HepG2 (cell line): ENCODE results near the gene MAP3K2. TPM values are rescaled to one million over a fixed set of nuclear protein-coding genes. Genes with fewer than 3 reads are reported as not detected.

ENCODE experiments used
- ELF4 ChIP-seq: sonication (generic); formaldehyde crosslinking; IDR thresholded peaks from 2 replicates; pipeline ENCODE4 v1.5.0; 2020; ENCODE audit warnings: missing genetic modification reagents, mild to moderate bottlenecking, moderate library complexity, borderline replicate concordance
- FOXJ3 ChIP-seq: sonication (generic); formaldehyde crosslinking; IDR thresholded peaks from 2 replicates; pipeline ENCODE4 v1.4.0; 2020; ENCODE audit warnings: missing genetic modification reagents, mild to moderate bottlenecking, borderline replicate concordance
- FOXO4 ChIP-seq: sonication (generic); formaldehyde crosslinking; conservative IDR thresholded peaks from 2 replicates; pipeline ENCODE4 v1.8.1; 2023; ENCODE audit warnings: missing genetic modification reagents
- GATA4 ChIP-seq: sonication (generic); IDR thresholded peaks from 2 replicates; pipeline ENCODE4 v1.6.1; 2016; ENCODE audit warnings: antibody characterized with exemption, low read depth, borderline replicate concordance
- HES4 ChIP-seq: sonication (generic); formaldehyde crosslinking; IDR thresholded peaks from 2 replicates; pipeline ENCODE4 v1.9.0; 2021; ENCODE audit warnings: mild to moderate bottlenecking, missing genetic modification reagents, borderline replicate concordance
- KDM1A ChIP-seq: IDR thresholded peaks from 2 replicates; pipeline ENCODE4 v1.6.1; 2016; ENCODE audit warnings: missing compliant biosample characterization
- MIER2 ChIP-seq: IDR thresholded peaks from 2 replicates; pipeline ENCODE4 v1.6.1; 2016; ENCODE audit warnings: missing biosample characterization, missing genetic modification reagents
- MTA1 ChIP-seq: sonication (generic); formaldehyde crosslinking; IDR thresholded peaks from 2 replicates; pipeline ENCODE4 v1.4.0; 2020; ENCODE audit warnings: missing genetic modification reagents, mild to moderate bottlenecking, borderline replicate concordance
- NRL ChIP-seq: sonication (generic); formaldehyde crosslinking; IDR thresholded peaks from 2 replicates; pipeline ENCODE4 v1.5.0; 2020; ENCODE audit warnings: missing genetic modification reagents, mild to moderate bottlenecking, moderate library complexity, borderline replicate concordance
- PAX8 ChIP-seq: sonication (generic); formaldehyde crosslinking; IDR thresholded peaks from 2 replicates; pipeline ENCODE4 v1.8.0; 2022; ENCODE audit warnings: mild to moderate bottlenecking, missing genetic modification reagents, borderline replicate concordance
- SNAI1 ChIP-seq: sonication (generic); formaldehyde crosslinking; IDR thresholded peaks from 2 replicates; pipeline ENCODE4 v1.5.0; 2020; ENCODE audit warnings: mild to moderate bottlenecking, missing genetic modification reagents, borderline replicate concordance
- ZNF251 ChIP-seq: sonication (generic); formaldehyde crosslinking; IDR thresholded peaks from 2 replicates; pipeline ENCODE4 v1.9.0; 2021; ENCODE audit warnings: mild to moderate bottlenecking, missing genetic modification reagents
- ZNF329 ChIP-seq: sonication (generic); formaldehyde crosslinking; IDR thresholded peaks from 2 replicates; pipeline ENCODE4 v1.9.0; 2021; ENCODE audit warnings: low read depth, mild to moderate bottlenecking, missing genetic modification reagents
- ZNF512B ChIP-seq: sonication (generic); formaldehyde crosslinking; IDR thresholded peaks from 2 replicates; pipeline ENCODE4 v1.5.1; 2020; ENCODE audit warnings: missing genetic modification reagents, mild to moderate bottlenecking, borderline replicate concordance
- ZNF547 ChIP-seq: sonication (generic); formaldehyde crosslinking; IDR thresholded peaks from 2 replicates; pipeline ENCODE4 v1.5.1; 2020; ENCODE audit warnings: mild to moderate bottlenecking, missing genetic modification reagents
- ZNF558 ChIP-seq: sonication (generic); formaldehyde crosslinking; IDR thresholded peaks from 2 replicates; pipeline ENCODE4 v1.9.0; 2022; ENCODE audit warnings: mild to moderate bottlenecking, missing genetic modification reagents, borderline replicate concordance
- ZNF709 ChIP-seq: sonication (generic); formaldehyde crosslinking; IDR thresholded peaks from 2 replicates; pipeline ENCODE4 v1.5.0; 2020; ENCODE audit warnings: mild to moderate bottlenecking, missing genetic modification reagents
- ZNF790 ChIP-seq: sonication (generic); formaldehyde crosslinking; IDR thresholded peaks from 2 replicates; pipeline ENCODE4 v1.8.0; 2022; ENCODE audit warnings: missing genetic modification reagents, mild to moderate bottlenecking, borderline replicate concordance
- ZNF850 ChIP-seq: sonication (generic); formaldehyde crosslinking; conservative IDR thresholded peaks from 2 replicates; pipeline ENCODE4 v1.9.0; 2021; ENCODE audit warnings: mild to moderate bottlenecking, missing genetic modification reagents
- polyA plus RNA-seq, 8 experiments: library from polyadenylated mRNA; depleted of rRNA in 3 of 8; stranded (reverse) in 7 of 8; unstranded in 1 of 8; fragments of >200 nt; fragmentation: Illumina TruSeq in 4 of 8; extraction: Trizol in 4 of 8; gene quantifications; 2 replicates each; pipeline versions ENCODE4 v1.2.1 to v1.2.3, GENCODE V29; 2011 to 2016; ENCODE audit warnings: low read depth in 4 of 8, missing spikeins in 1 of 8, mixed read lengths in 1 of 8; ENCODE audit not compliant: insufficient read depth in 1 of 8
- total RNA-seq, 5 experiments: library from RNA; depleted of rRNA; stranded (reverse); fragments of >200 nt; fragmentation: Illumina TruSeq; extraction: Trizol; gene quantifications; 2 replicates each; pipeline ENCODE4 v1.2.3, GENCODE V29; 2016; ENCODE audit warnings: low read depth in 1 of 5
- TF ChIP-seq, protein P1 (sequence below): sonication (generic); formaldehyde crosslinking; IDR thresholded peaks from 2 replicates; pipeline ENCODE4 v1.5.1; 2020; ENCODE audit warnings: missing genetic modification reagents, mild to moderate bottlenecking, borderline replicate concordance

The MAP3K2 gene
- total and polyA plus RNA-seq, 2 of the 13 experiments (the other 11 are each of a cell fraction or from before 2014, with no cell fraction given) = 12.2 to 37.2 TPM

GRCh38 chr2:127408004-127408806 lies 20.4 kb upstream of the MAP3K2 start (continued):
- TF ChIP-seq ZNF512B (no peak; the same call in 1 of the 2 replicates), FOXO4 (CRISPR knock-in tag) (no peak), NRL (CRISPR knock-in tag) (peak; percentile 92), PAX8 (peak; percentile 60; the same call in 1 of the 2 replicates), ZNF547 (CRISPR knock-in tag) (peak; percentile 80), MIER2 (CRISPR knock-in tag) (no peak), ZNF790 (0 out of 2 replicates have a peak, but pooled peaks have one; percentile 79), ZNF329 (no peak), ZNF251 (CRISPR knock-in tag) (no peak), SNAI1 (CRISPR knock-in tag) (peak; percentile 82; the same call in 1 of the 2 replicates), HES4 (peak; percentile 85), MTA1 (CRISPR knock-in tag) (0 out of 2 replicates have a peak, but pooled peaks have one; percentile 25), ZNF558 (CRISPR knock-in tag) (peak; percentile 96), ELF4 (no peak), GATA4 (no peak), ZNF709 (CRISPR knock-in tag) (peak; percentile 80), ZNF850 (CRISPR knock-in tag) (no peak; the same call in 1 of the 2 replicates), KDM1A (CRISPR knock-in tag) (no peak; the same call in 1 of the 2 replicates), FOXJ3 (CRISPR knock-in tag) (no peak)
- TF ChIP-seq, protein P1, sequence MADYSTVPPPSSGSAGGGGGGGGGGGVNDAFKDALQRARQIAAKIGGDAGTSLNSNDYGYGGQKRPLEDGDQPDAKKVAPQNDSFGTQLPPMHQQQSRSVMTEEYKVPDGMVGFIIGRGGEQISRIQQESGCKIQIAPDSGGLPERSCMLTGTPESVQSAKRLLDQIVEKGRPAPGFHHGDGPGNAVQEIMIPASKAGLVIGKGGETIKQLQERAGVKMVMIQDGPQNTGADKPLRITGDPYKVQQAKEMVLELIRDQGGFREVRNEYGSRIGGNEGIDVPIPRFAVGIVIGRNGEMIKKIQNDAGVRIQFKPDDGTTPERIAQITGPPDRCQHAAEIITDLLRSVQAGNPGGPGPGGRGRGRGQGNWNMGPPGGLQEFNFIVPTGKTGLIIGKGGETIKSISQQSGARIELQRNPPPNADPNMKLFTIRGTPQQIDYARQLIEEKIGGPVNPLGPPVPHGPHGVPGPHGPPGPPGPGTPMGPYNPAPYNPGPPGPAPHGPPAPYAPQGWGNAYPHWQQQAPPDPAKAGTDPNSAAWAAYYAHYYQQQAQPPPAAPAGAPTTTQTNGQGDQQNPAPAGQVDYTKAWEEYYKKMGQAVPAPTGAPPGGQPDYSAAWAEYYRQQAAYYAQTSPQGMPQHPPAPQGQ (CRISPR knock-in tag) = no peak
